HCT116 (cell line): Measurements from ENCODE around the gene SENP1. TPM values are rescaled to one million over a fixed set of nuclear protein-coding genes. Genes with fewer than 3 reads are reported as not detected.

ENCODE experiments used
- ATAC-seq: fragments of 200-7000 bp; cut with Tn5 transposase; 2 replicates; pipeline ENCODE4 v1.9.1; 2020; ENCODE audit warnings: mild to moderate bottlenecking, moderate library complexity
- BruUV-seq: library from RNA; stranded (reverse); fragments of 400-500 nt; replicated peaks from 2 replicates; lab custom pipeline; 2021; lab: Mats Ljungman, UMichigan
- CTCF ChIA-PET: fragments of 300-600 bp; sonication (Branson Sonifier 250); formaldehyde crosslinking; loops from one replicate; lab custom pipeline; 2021; ENCODE audit warnings: antibody characterized with exemption; lab: Charles Lee
- POLR2A ChIA-PET: fragments of 300-600, 350-600 bp; sonication (Branson Sonifier 250); formaldehyde crosslinking; loops from one replicate; lab custom pipeline; 2021; ENCODE audit warnings: antibody characterized with exemption; lab: Charles Lee
- RAD21 ChIA-PET, 2 experiments: fragments of 300-600 bp; sonication (Branson Sonifier 250); formaldehyde crosslinking; loops; one replicate each; lab custom pipeline; 2023; ENCODE audit warnings: low total read pairs in 2 of 2; ENCODE audit not compliant: uncharacterized antibody in 2 of 2, unreplicated experiment in 2 of 2, low non-redundant PET in 1 of 2; lab: Charles Lee
- DNase-seq: peaks from one replicate; pipeline ENCODE4 v3.0.0-alpha.2; 2010; ENCODE audit warnings: low read depth, low spot score
- H2AFZ ChIP-seq: fragments of 200-600 bp; shearing (Covaris generic), sonication (generic); 2 replicates; pipeline ENCODE4 v1.6.1; 2017; ENCODE audit warnings: low read depth, mixed run types, mixed read lengths, antibody characterized with exemption, low read length; ENCODE audit not compliant: poor library complexity, severe bottlenecking
- H3K27ac ChIP-seq: 2 replicates; pipeline ENCODE4 v1.5.1; 2012; ENCODE audit warnings: low read depth, low read length
- H3K27me3 ChIP-seq: fragments of 200-600 bp; sonication (generic); 2 replicates; pipeline ENCODE4 v1.6.1; 2016; ENCODE audit warnings: mixed run types, low read length, mixed read lengths; ENCODE audit not compliant: insufficient read depth
- H3K36me3 ChIP-seq, 2 experiments: fragments of 200-500 bp in 1 of 2; fragments of 200-600 bp in 1 of 2; sonication (Bioruptor generic) in 1 of 2; sonication (generic) in 1 of 2; 2 replicates each; pipeline versions ENCODE4 v1.5.1 to v1.6.1; 2014 to 2016; ENCODE audit warnings: low read length in 2 of 2, inconsistent platforms in 1 of 2, mixed read lengths in 1 of 2, mixed run types in 1 of 2; ENCODE audit not compliant: insufficient read depth in 2 of 2, control insufficient read depth in 1 of 2
- H3K4me1 ChIP-seq, 2 experiments: fragments of 200-600 bp in 1 of 2; sonication (generic) in 1 of 2; 2 replicates each; pipeline versions ENCODE4 v1.5.1 to v1.6.1; 2012 to 2017; ENCODE audit warnings: low read length in 2 of 2, inconsistent platforms in 1 of 2, mild to moderate bottlenecking in 1 of 2, mixed read lengths in 1 of 2, mixed run types in 1 of 2, moderate library complexity in 1 of 2; ENCODE audit not compliant: insufficient read depth in 2 of 2, control insufficient read depth in 1 of 2
- H3K4me2 ChIP-seq: fragments of 200-600 bp; sonication (generic); 2 replicates; pipeline ENCODE4 v1.6.1; 2017; ENCODE audit warnings: mixed run types, low read length, mixed read lengths
- H3K4me3 ChIP-seq, 2 experiments: fragments of 200-600 bp in 1 of 2; sonication (generic) in 1 of 2; replicated peaks in 1 of 2; 2 replicates each; pipeline ENCODE4 v1.5.1; 2011 to 2016; ENCODE audit warnings: low read length in 2 of 2, control low read depth in 1 of 2, low read depth in 1 of 2, mild to moderate bottlenecking in 1 of 2, mixed read lengths in 1 of 2, mixed run types in 1 of 2
- H3K79me2 ChIP-seq: fragments of 200-600 bp; sonication (generic); 2 replicates; pipeline ENCODE4 v1.6.1; 2017; ENCODE audit warnings: mild to moderate bottlenecking, mixed run types, low read length, moderate library complexity, mixed read lengths; ENCODE audit not compliant: insufficient read depth
- H3K9ac ChIP-seq: fragments of 200-600 bp; sonication (generic); 2 replicates; pipeline ENCODE4 v1.6.1; 2016; ENCODE audit warnings: low read length, mixed read lengths
- H3K9me2 ChIP-seq: fragments of 200-600 bp; sonication (generic), shearing (Covaris generic); 2 replicates; pipeline ENCODE4 v1.6.1; 2017; ENCODE audit warnings: mixed run types, mild to moderate bottlenecking, moderate library complexity; ENCODE audit not compliant: insufficient read depth
- H3K9me3 ChIP-seq, 2 experiments: fragments of 200-500 bp in 1 of 2; fragments of 200-600 bp in 1 of 2; sonication (Bioruptor generic) in 1 of 2; sonication (generic) in 1 of 2; 2 replicates each; pipeline ENCODE4 v1.6.1; 2014 to 2017; ENCODE audit warnings: low read length in 2 of 2, mixed read lengths in 2 of 2, inconsistent platforms in 1 of 2, low read depth in 1 of 2, mild to moderate bottlenecking in 1 of 2, mixed run types in 1 of 2, moderate library complexity in 1 of 2; ENCODE audit not compliant: control insufficient read depth in 1 of 2, insufficient read depth in 1 of 2
- H4K20me1 ChIP-seq: fragments of 200-600 bp; sonication (generic), shearing (Covaris generic); 2 replicates; pipeline ENCODE4 v1.6.1; 2017; ENCODE audit warnings: mixed run types, mild to moderate bottlenecking, moderate library complexity; ENCODE audit not compliant: insufficient read depth
- CEBPB ChIP-seq: IDR thresholded peaks from 2 replicates; pipeline ENCODE4 v1.6.1; 2012; ENCODE audit warnings: low read depth
- ELF1 ChIP-seq: IDR thresholded peaks from 2 replicates; pipeline ENCODE4 v1.6.1; 2012; ENCODE audit warnings: low read depth, borderline replicate concordance
- EZH2 ChIP-seq: fragments of 200-600 bp; sonication (generic); IDR thresholded peaks from 2 replicates; pipeline ENCODE4 v1.6.1; 2017; ENCODE audit warnings: antibody characterized with exemption, mixed run types
- YY1 ChIP-seq: IDR thresholded peaks from 2 replicates; pipeline ENCODE4 v1.6.1; 2011; ENCODE audit warnings: low read length, low read depth, moderate library complexity, mild to moderate bottlenecking; ENCODE audit not compliant: insufficient replicate concordance; ENCODE audit errors: extremely low read depth
- ZFX ChIP-seq: fragments of 450-650 bp; IDR thresholded peaks from 2 replicates; pipeline ENCODE4 v1.6.1; 2017
- intact Hi-C: fragments of 100-400 bp; cut with micrococcal nuclease; formaldehyde crosslinking; loops from 2 replicates; pipeline ENCODE4 v1.10.0; 2022
- total RNA-seq: library from RNA; stranded (reverse); gene quantifications from one replicate; pipeline ENCODE4 v1.2.1, GENCODE V29; 2021; ENCODE audit not compliant: unreplicated experiment
- TF ChIP-seq, protein P1 (sequence below): IDR thresholded peaks from 2 replicates; pipeline ENCODE4 v1.6.1; 2012; ENCODE audit warnings: low read depth
- TF ChIP-seq, protein P2 (sequence below): IDR thresholded peaks from 2 replicates; pipeline ENCODE4 v1.6.1; 2012

SENP1 gene
- total RNA-seq, 1 experiment from 2014 or later: 17.7 TPM

- H3K9me2 ChIP-seq: no peaks in the 10 kb centered on the region; the same call in 1 of the 2 replicates
- TF ChIP-seq YY1 (no peak), EZH2 (no peak), ELF1 (no peak)
- TF ChIP-seq, protein P1, sequence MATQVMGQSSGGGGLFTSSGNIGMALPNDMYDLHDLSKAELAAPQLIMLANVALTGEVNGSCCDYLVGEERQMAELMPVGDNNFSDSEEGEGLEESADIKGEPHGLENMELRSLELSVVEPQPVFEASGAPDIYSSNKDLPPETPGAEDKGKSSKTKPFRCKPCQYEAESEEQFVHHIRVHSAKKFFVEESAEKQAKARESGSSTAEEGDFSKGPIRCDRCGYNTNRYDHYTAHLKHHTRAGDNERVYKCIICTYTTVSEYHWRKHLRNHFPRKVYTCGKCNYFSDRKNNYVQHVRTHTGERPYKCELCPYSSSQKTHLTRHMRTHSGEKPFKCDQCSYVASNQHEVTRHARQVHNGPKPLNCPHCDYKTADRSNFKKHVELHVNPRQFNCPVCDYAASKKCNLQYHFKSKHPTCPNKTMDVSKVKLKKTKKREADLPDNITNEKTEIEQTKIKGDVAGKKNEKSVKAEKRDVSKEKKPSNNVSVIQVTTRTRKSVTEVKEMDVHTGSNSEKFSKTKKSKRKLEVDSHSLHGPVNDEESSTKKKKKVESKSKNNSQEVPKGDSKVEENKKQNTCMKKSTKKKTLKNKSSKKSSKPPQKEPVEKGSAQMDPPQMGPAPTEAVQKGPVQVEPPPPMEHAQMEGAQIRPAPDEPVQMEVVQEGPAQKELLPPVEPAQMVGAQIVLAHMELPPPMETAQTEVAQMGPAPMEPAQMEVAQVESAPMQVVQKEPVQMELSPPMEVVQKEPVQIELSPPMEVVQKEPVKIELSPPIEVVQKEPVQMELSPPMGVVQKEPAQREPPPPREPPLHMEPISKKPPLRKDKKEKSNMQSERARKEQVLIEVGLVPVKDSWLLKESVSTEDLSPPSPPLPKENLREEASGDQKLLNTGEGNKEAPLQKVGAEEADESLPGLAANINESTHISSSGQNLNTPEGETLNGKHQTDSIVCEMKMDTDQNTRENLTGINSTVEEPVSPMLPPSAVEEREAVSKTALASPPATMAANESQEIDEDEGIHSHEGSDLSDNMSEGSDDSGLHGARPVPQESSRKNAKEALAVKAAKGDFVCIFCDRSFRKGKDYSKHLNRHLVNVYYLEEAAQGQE: no peak
- H3K4me1 ChIP-seq: no peaks in the 10 kb centered on the region
- no peaks in the 10 kb centered on the region for H3K27me3 ChIP-seq
- ChIA-PET RAD21 (no interaction called here), POLR2A (no interaction called here), CTCF (no interaction called here)
- H3K27ac ChIP-seq: no peak overlapping the region
- H3K9me3 ChIP-seq: no peaks in the 10 kb centered on the region
- H3K9ac ChIP-seq: no peak overlapping the region
- H3K36me3 ChIP-seq: peaks cover 0 to 2% of the 10 kb centered on the region in 2 experiments; a peak in 1 of 4 replicates
- DNase-seq (no peak), ATAC-seq (no peak)
- H4K20me1 ChIP-seq: no peaks in the 10 kb centered on the region
- H3K79me2 ChIP-seq: no peaks in the 10 kb centered on the region
- no peak overlapping the region for H3K4me3 ChIP-seq
- BruUV-seq: no TSS peak
- no peak overlapping the region for H2AFZ ChIP-seq
- intact Hi-C loops: no loop called here
- H3K4me2 ChIP-seq: no peak overlapping the region
Observed at GRCh38 chr12:48038085-48038484, 67.8 kb downstream of the SENP1 start.

DNA sequence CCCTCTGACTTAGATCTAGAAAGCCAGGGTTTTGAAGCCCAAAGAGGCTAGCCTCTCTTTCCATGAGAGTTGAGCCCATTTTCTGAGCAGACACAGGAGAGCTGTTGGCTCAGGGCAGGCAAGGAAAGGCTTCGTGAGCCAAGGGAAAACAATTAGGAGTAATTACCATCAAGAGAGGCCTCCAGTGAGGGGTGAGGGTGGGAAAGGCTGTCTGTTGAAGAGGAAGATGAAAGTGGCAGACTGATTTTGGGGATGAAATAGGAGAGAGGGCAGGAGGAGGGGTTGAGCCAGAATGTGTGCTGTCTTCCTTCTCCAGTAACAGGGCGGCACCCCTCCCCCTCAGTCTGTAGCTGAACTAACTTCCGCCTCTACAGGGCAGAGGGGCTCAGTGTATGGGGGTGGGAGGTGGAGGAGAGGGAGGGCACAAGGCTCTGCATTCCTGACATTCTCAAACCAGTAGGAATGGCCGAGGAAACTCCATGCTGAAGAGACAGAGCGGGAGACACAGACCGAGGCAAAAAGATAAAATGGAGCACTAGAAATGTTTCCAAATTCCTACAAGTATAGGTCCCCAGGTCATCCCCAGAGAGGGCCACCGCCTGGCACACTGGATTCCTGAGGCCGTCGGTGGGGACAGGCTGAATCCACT, 68.5 kb downstream of the SENP1 start:
- no peak overlapping the region for H2AFZ ChIP-seq
- H3K4me2 ChIP-seq: no peak overlapping the region
- H3K79me2 ChIP-seq: no peaks in the 10 kb centered on the region
- intact Hi-C loops: no loop called here
- no peaks in the 10 kb centered on the region for H3K27me3 ChIP-seq
- DNase-seq: no peak
- H4K20me1 ChIP-seq: no peaks in the 10 kb centered on the region
- ChIA-PET RAD21 (no interaction called here), POLR2A (no interaction called here), CTCF (no interaction called here)
- H3K36me3 ChIP-seq: no peaks in the 10 kb centered on the region
- no peaks in the 10 kb centered on the region for H3K4me1 ChIP-seq
- TF ChIP-seq ZFX (no peak), EZH2 (no peak), CEBPB (no peak)
- TF ChIP-seq, protein P2, sequence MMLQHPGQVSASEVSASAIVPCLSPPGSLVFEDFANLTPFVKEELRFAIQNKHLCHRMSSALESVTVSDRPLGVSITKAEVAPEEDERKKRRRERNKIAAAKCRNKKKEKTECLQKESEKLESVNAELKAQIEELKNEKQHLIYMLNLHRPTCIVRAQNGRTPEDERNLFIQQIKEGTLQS: no peak
- no peak overlapping the region for H3K27ac ChIP-seq
- BruUV-seq: no TSS peak
- H3K4me3 ChIP-seq: no peak overlapping the region
- H3K9me3 ChIP-seq: no peaks in the 10 kb centered on the region
- no peak overlapping the region for H3K9ac ChIP-seq
- ATAC-seq: no peak
- H3K9me2 ChIP-seq: no peaks in the 10 kb centered on the region; the same call in 1 of the 2 replicates
